ENCODE measurements around the gene LAPTM4A. TPM values are rescaled to one million over a fixed set of nuclear protein-coding genes. Genes with fewer than 3 reads are reported as not detected.

Gene LAPTM4A
- total RNA-seq, 1 experiment from 2014 or later, result 131 TPM

- Histone ChIP-seq H3K79me2 (ENCODE audit: insufficient read depth, low read length) (no peaks in the 10 kb centered on the region), H3K9me3 (ENCODE audit: control insufficient read depth, low read depth, low read length) (no peaks in the 10 kb centered on the region), H2AK5ac (ENCODE audit: insufficient read length, low read length) (no peak overlapping the region), H3K27ac (ENCODE audit: insufficient read length, low read depth, low read length) (no peak overlapping the region), H3K27me3 (ENCODE audit: insufficient read depth, low read length) (no peaks in the 10 kb centered on the region), H3K23me2 (ENCODE audit: insufficient read length, low read depth, low read length, poor library complexity, severe bottlenecking) (no peaks in the 10 kb centered on the region), H2BK12ac (ENCODE audit: insufficient read length, low read depth, low read length) (no peak overlapping the region), H3K4me2 (ENCODE audit: insufficient read depth, insufficient read length, low read length) (no peak overlapping the region), H3K79me1 (ENCODE audit: insufficient read depth, low read depth, low read length, poor library complexity, severe bottlenecking) (no peaks in the 10 kb centered on the region), H4K91ac (ENCODE audit: insufficient read length, low read depth, low read length) (no peak overlapping the region), H2AFZ (ENCODE audit: low read length) (no peak overlapping the region), H2BK20ac (ENCODE audit: low read depth, low read length, poor library complexity, severe bottlenecking) (no peak overlapping the region), H3K4ac (ENCODE audit: low read depth, low read length) (no peak overlapping the region), H4K5ac (ENCODE audit: insufficient read length, low read depth, low read length) (no peak overlapping the region), H2BK5ac (ENCODE audit: insufficient read length, low read length) (no peak overlapping the region), H3K18ac (ENCODE audit: insufficient read length, low read depth, low read length) (no peak overlapping the region), H2BK15ac (ENCODE audit: low read depth, low read length) (no peak overlapping the region), H3K4me1 (ENCODE audit: insufficient read depth, low read length) (no peaks in the 10 kb centered on the region), H3K23ac (ENCODE audit: insufficient read length, low read depth, low read length) (no peak overlapping the region), H3K9ac (ENCODE audit: extremely low read depth, insufficient read length, low read length) (no peak overlapping the region), H4K8ac (replicated peaks; ENCODE audit: insufficient read length, low read depth, low read length) (no peak overlapping the region), H3T11ph (ENCODE audit: low read length) (no peak overlapping the region), H4K20me1 (ENCODE audit: control insufficient read depth, insufficient read depth, insufficient read length) (no peaks in the 10 kb centered on the region), H3K56ac (ENCODE audit: insufficient read length, low read depth, low read length) (no peak overlapping the region), H3K14ac (ENCODE audit: insufficient read depth, low read length) (no peak overlapping the region), H2BK120ac (ENCODE audit: low read depth, low read length, poor library complexity, severe bottlenecking) (no peak overlapping the region)
- DNase-seq, result no peak
- Mint-ChIP-seq H3K27me3 (ENCODE audit: low read depth) (peaks cover 3% of the 10 kb centered on the region), H3K9me3 (peaks cover 0 to 4% of the 10 kb centered on the region in 2 experiments; a peak in 2 of 5 replicates), H3K36me3 (ENCODE audit: insufficient read depth in 1 of 3, low read depth in 3 of 3) (no peaks in the 10 kb centered on the region), H3K27ac (no peak overlapping the region), H3K4me1 (peaks cover 23 to 29% of the 10 kb centered on the region in 2 experiments), H3K4me3 (no peak overlapping the region)
- WGBS (ENCODE audit: extremely low coverage, insufficient read length, low lambda C conversion rate), result no CpG with 5 or more reads among the region's 4 CpGs
- no peak for TF ChIP-seq CTCF (conservative IDR thresholded peaks at IDR 0.05)
Observed at GRCh38 chr2:20077411-20077940, 26.0 kb upstream of the LAPTM4A start.

All from H9 (cell line).